Muscle layer of colon (tissue), 2 donors: Measurements from ENCODE around the gene UCN2.

Source experiments
- H3K27ac ChIP-seq: one replicate; pipeline ENCODE4 v1.7.0; 2013; ENCODE audit warnings: low read depth, mild to moderate bottlenecking, low read length, moderate library complexity
- H3K27me3 ChIP-seq, 2 donors: one replicate each; pipeline ENCODE4 v1.7.0; 2013; ENCODE audit warnings: low read length in 2 of 2, mild to moderate bottlenecking in 2 of 2; ENCODE audit not compliant: insufficient read depth in 2 of 2, control insufficient read depth in 1 of 2
- H3K36me3 ChIP-seq: one replicate; pipeline ENCODE4 v1.7.0; 2013; ENCODE audit warnings: mild to moderate bottlenecking, low read length; ENCODE audit not compliant: insufficient read depth
- H3K4me1 ChIP-seq: one replicate; pipeline ENCODE4 v1.7.0; 2013; ENCODE audit warnings: mild to moderate bottlenecking, low read length; ENCODE audit not compliant: insufficient read depth
- H3K4me3 ChIP-seq, 2 donors: one replicate each; pipeline ENCODE4 v1.7.0; 2013; ENCODE audit warnings: low read length in 2 of 2, low read depth in 1 of 2, mild to moderate bottlenecking in 1 of 2, moderate library complexity in 1 of 2
- H3K9ac ChIP-seq: one replicate; pipeline ENCODE4 v1.7.0; 2013; ENCODE audit warnings: low read length
- H3K9me3 ChIP-seq: one replicate; pipeline ENCODE4 v1.7.0; 2013; ENCODE audit warnings: mild to moderate bottlenecking, low read length
- donor health status: abdominal sarcoma.
- donor health status: Adenocarcinoma of cecum.

The UCN2 gene

GRCh38 chr3:48596676-48597407 is 33.3 kb upstream of the UCN2 start:
- Histone ChIP-seq H3K9ac (no peak overlapping the region), H3K9me3 (no peaks in the 10 kb centered on the region), H3K4me3 (no peak overlapping the region), H3K36me3 (peaks cover 37% of the 10 kb centered on the region), H3K27ac (no peak overlapping the region), H3K4me1 (peaks cover 18% of the 10 kb centered on the region), H3K27me3 (peaks cover 0 to 13% of the 10 kb centered on the region in 2 donors)

GRCh38 chr3:48596157-48596556 is 32.6 kb upstream of the UCN2 start:
- Histone ChIP-seq H3K4me3 (no peak overlapping the region), H3K4me1 (peaks cover 18% of the 10 kb centered on the region), H3K27me3 (peaks cover 0 to 13% of the 10 kb centered on the region in 2 donors), H3K9ac (no peak overlapping the region), H3K27ac (no peak overlapping the region), H3K36me3 (peaks cover 30% of the 10 kb centered on the region), H3K9me3 (no peaks in the 10 kb centered on the region)

- Histone ChIP-seq H3K27ac (no peak overlapping the region), H3K4me1 (peaks cover 18% of the 10 kb centered on the region), H3K27me3 (peaks cover 0 to 13% of the 10 kb centered on the region in 2 donors), H3K9me3 (no peaks in the 10 kb centered on the region), H3K36me3 (peaks cover 24% of the 10 kb centered on the region), H3K4me3 (peak overlapping the region in 1 of 2 donors; percentile 25), H3K9ac (no peak overlapping the region)
Measured at GRCh38 chr3:48595526-48596121, 32.0 kb upstream of the UCN2 start.

GRCh38 chr3:48595075-48595525 is 31.5 kb upstream of the UCN2 start, which contains the start of gene COL7A1:
TSS of gene COL7A1 (minus strand) at chr3:48595329. CDS start at chr3:48595159, 170 bp downstream.
- H3K9me3 ChIP-seq = no peaks in the 10 kb centered on the region
- H3K4me3 ChIP-seq = peak within 1 kb of the TSS; percentile 25 to 38
- no peak within 1 kb of the TSS for H3K27ac ChIP-seq
- peaks cover 0 to 13% of the 10 kb centered on the region in 2 donors for H3K27me3 ChIP-seq
- H3K4me1 ChIP-seq = peaks cover 18% of the 10 kb centered on the region
- H3K9ac ChIP-seq = no peak within 1 kb of the TSS
- H3K36me3 ChIP-seq = peaks cover 19% of the 10 kb centered on the region

- no peaks in the 10 kb centered on the region for H3K9me3 ChIP-seq
- peaks cover 18% of the 10 kb centered on the region for H3K4me1 ChIP-seq
- H3K36me3 ChIP-seq = peaks cover 13% of the 10 kb centered on the region
- H3K9ac ChIP-seq = no peak overlapping the region
- H3K27me3 ChIP-seq = peaks cover 0 to 13% of the 10 kb centered on the region in 2 donors
- no peak overlapping the region for H3K27ac ChIP-seq
- peak overlapping the region; percentile 25 to 38 for H3K4me3 ChIP-seq
Measured at GRCh38 chr3:48594417-48595049, 31.0 kb upstream of the UCN2 start.

- Histone ChIP-seq H3K36me3 (peaks cover 7% of the 10 kb centered on the region), H3K4me1 (peaks cover 9% of the 10 kb centered on the region), H3K9me3 (no peaks in the 10 kb centered on the region), H3K27me3 (peaks cover 0 to 13% of the 10 kb centered on the region in 2 donors), H3K4me3 (no peak overlapping the region), H3K9ac (no peak overlapping the region), H3K27ac (no peak overlapping the region)
Measured at GRCh38 chr3:48593337-48593736, 29.8 kb upstream of the UCN2 start.

- H3K36me3 ChIP-seq = peaks cover 3% of the 10 kb centered on the region
- no peaks in the 10 kb centered on the region for H3K9me3 ChIP-seq
- peaks cover 9% of the 10 kb centered on the region for H3K4me1 ChIP-seq
- no peak overlapping the region for H3K9ac ChIP-seq
- no peak overlapping the region for H3K27ac ChIP-seq
- peaks cover 0 to 13% of the 10 kb centered on the region in 2 donors for H3K27me3 ChIP-seq
- H3K4me3 ChIP-seq = no peak overlapping the region
Measured at GRCh38 chr3:48592519-48593087, 29.0 kb upstream of the UCN2 start.

- H3K27ac ChIP-seq = no peak overlapping the region
- H3K4me3 ChIP-seq = no peak overlapping the region
- H3K9ac ChIP-seq = no peak overlapping the region
- H3K27me3 ChIP-seq = peaks cover 0 to 13% of the 10 kb centered on the region in 2 donors
- no peaks in the 10 kb centered on the region for H3K36me3 ChIP-seq
- no peaks in the 10 kb centered on the region for H3K9me3 ChIP-seq
- peaks cover 9% of the 10 kb centered on the region for H3K4me1 ChIP-seq
Measured at GRCh38 chr3:48591886-48592518, 28.4 kb upstream of the UCN2 start.

- Histone ChIP-seq H3K36me3 (no peaks in the 10 kb centered on the region), H3K4me3 (no peak overlapping the region), H3K9ac (no peak overlapping the region), H3K27me3 (peaks cover 0 to 13% of the 10 kb centered on the region in 2 donors), H3K9me3 (no peaks in the 10 kb centered on the region), H3K27ac (no peak overlapping the region), H3K4me1 (peaks cover 9% of the 10 kb centered on the region)
Measured at GRCh38 chr3:48591436-48591835, 27.9 kb upstream of the UCN2 start.

GRCh38 chr3:48588230-48588629 is 24.6 kb upstream of the UCN2 start:
- H3K36me3 ChIP-seq = no peaks in the 10 kb centered on the region
- no peak overlapping the region for H3K4me3 ChIP-seq
- H3K9me3 ChIP-seq = no peaks in the 10 kb centered on the region
- H3K4me1 ChIP-seq = no peaks in the 10 kb centered on the region
- no peak overlapping the region for H3K27ac ChIP-seq
- H3K27me3 ChIP-seq = peaks cover 0 to 5% of the 10 kb centered on the region in 2 donors
- no peak overlapping the region for H3K9ac ChIP-seq

- no peak overlapping the region for H3K27ac ChIP-seq
- H3K9ac ChIP-seq = no peak overlapping the region
- no peaks in the 10 kb centered on the region for H3K27me3 ChIP-seq
- H3K36me3 ChIP-seq = no peaks in the 10 kb centered on the region
- no peaks in the 10 kb centered on the region for H3K9me3 ChIP-seq
- no peaks in the 10 kb centered on the region for H3K4me1 ChIP-seq
- H3K4me3 ChIP-seq = no peak overlapping the region
Measured at GRCh38 chr3:48587686-48588085, 24.1 kb upstream of the UCN2 start.
